Measurements from ENCODE around the gene STT3B.

STT3B gene

GRCh38 chr3:31532587-31533168, at the start of gene STT3B:
TSS of gene STT3B (plus strand) at chr3:31532925. CDS start at chr3:31532999, 74 bp downstream.
- H3K4me1 Mint-ChIP-seq (ENCODE audit: low read depth): peaks cover 12% of the 10 kb centered on the region
- H3K36me3 Mint-ChIP-seq (ENCODE audit: low read depth): peaks cover 18% of the 10 kb centered on the region

GRCh38 chr3:31483776-31484175, 48.9 kb upstream of the STT3B start:
- peaks cover 4% of the 10 kb centered on the region for H3K4me1 Mint-ChIP-seq (ENCODE audit: low read depth)
- H3K9me3 Mint-ChIP-seq: no peaks in the 10 kb centered on the region
- no peaks in the 10 kb centered on the region for H3K27me3 Mint-ChIP-seq
- H3K36me3 Mint-ChIP-seq (ENCODE audit: low read depth): no peaks in the 10 kb centered on the region
- H3K27ac Mint-ChIP-seq: no peak overlapping the region
- no peak overlapping the region for H3K4me3 Mint-ChIP-seq
- intact Hi-C loops (cut with micrococcal nuclease): no loop called here

More at GRCh38 chr3:31532587-31533168, at the start of gene STT3B:
- Mint-ChIP-seq H3K27me3 (no peaks in the 10 kb centered on the region), H3K9me3 (no peaks in the 10 kb centered on the region), H3K27ac (peak within 1 kb of the TSS; percentile 97), H3K4me3 (peak within 1 kb of the TSS; percentile 94)
- intact Hi-C loops (cut with micrococcal nuclease): loop anchor here (5.0 kb wide), 2 partner anchors 305 to 575 kb away; partner anchors contain the start of gene GPD1L

GRCh38 chr3:31485196-31485595, 47.5 kb upstream of the STT3B start:
- Mint-ChIP-seq H3K9me3 (peaks cover 5% of the 10 kb centered on the region), H3K27me3 (no peaks in the 10 kb centered on the region), H3K27ac (no peak overlapping the region), H3K4me1 (ENCODE audit: low read depth) (peaks cover 4% of the 10 kb centered on the region), H3K36me3 (ENCODE audit: low read depth) (no peaks in the 10 kb centered on the region), H3K4me3 (no peak overlapping the region)
- intact Hi-C loops (cut with micrococcal nuclease): no loop called here

- no peak overlapping the region for H3K4me3 Mint-ChIP-seq
- intact Hi-C loops (cut with micrococcal nuclease): no loop called here
- H3K36me3 Mint-ChIP-seq (ENCODE audit: low read depth): no peaks in the 10 kb centered on the region
- H3K4me1 Mint-ChIP-seq (ENCODE audit: low read depth): peaks cover 4% of the 10 kb centered on the region
- H3K27me3 Mint-ChIP-seq: no peaks in the 10 kb centered on the region
- H3K27ac Mint-ChIP-seq: no peak overlapping the region
- H3K9me3 Mint-ChIP-seq: peaks cover 15% of the 10 kb centered on the region
These were observed 45.7 kb upstream of the STT3B start for GRCh38 chr3:31486865-31487533.

- Mint-ChIP-seq H3K36me3 (ENCODE audit: low read depth) (no peaks in the 10 kb centered on the region), H3K4me3 (no peak overlapping the region), H3K27me3 (no peaks in the 10 kb centered on the region), H3K9me3 (peaks cover 24% of the 10 kb centered on the region), H3K4me1 (ENCODE audit: low read depth) (peaks cover 4% of the 10 kb centered on the region), H3K27ac (no peak overlapping the region)
- intact Hi-C loops (cut with micrococcal nuclease): no loop called here
These were observed 44.2 kb upstream of the STT3B start for GRCh38 chr3:31488475-31489017.

GRCh38 chr3:31490502-31490901, 42.2 kb upstream of the STT3B start:
- H3K36me3 Mint-ChIP-seq (ENCODE audit: low read depth): no peaks in the 10 kb centered on the region
- H3K9me3 Mint-ChIP-seq: peaks cover 24% of the 10 kb centered on the region
- no peak overlapping the region for H3K4me3 Mint-ChIP-seq
- intact Hi-C loops (cut with micrococcal nuclease): no loop called here
- H3K27ac Mint-ChIP-seq: no peak overlapping the region
- no peaks in the 10 kb centered on the region for H3K4me1 Mint-ChIP-seq (ENCODE audit: low read depth)
- no peaks in the 10 kb centered on the region for H3K27me3 Mint-ChIP-seq

GRCh38 chr3:31491660-31492059, 41.1 kb upstream of the STT3B start:
- Mint-ChIP-seq H3K9me3 (peaks cover 24% of the 10 kb centered on the region), H3K4me1 (ENCODE audit: low read depth) (peaks cover under 1% of the 10 kb centered on the region), H3K36me3 (ENCODE audit: low read depth) (no peaks in the 10 kb centered on the region), H3K27ac (no peak overlapping the region), H3K27me3 (no peaks in the 10 kb centered on the region), H3K4me3 (no peak overlapping the region)
- intact Hi-C loops (cut with micrococcal nuclease): no loop called here

GRCh38 chr3:31493149-31493548, 39.6 kb upstream of the STT3B start:
- Mint-ChIP-seq H3K4me1 (ENCODE audit: low read depth) (peaks cover 6% of the 10 kb centered on the region), H3K27me3 (no peaks in the 10 kb centered on the region), H3K27ac (no peak overlapping the region), H3K4me3 (no peak overlapping the region), H3K36me3 (ENCODE audit: low read depth) (no peaks in the 10 kb centered on the region), H3K9me3 (peaks cover 24% of the 10 kb centered on the region)
- intact Hi-C loops (cut with micrococcal nuclease): no loop called here

- Mint-ChIP-seq H3K4me3 (no peak overlapping the region), H3K27ac (no peak overlapping the region), H3K9me3 (peaks cover 9% of the 10 kb centered on the region)
These were observed 36.6 kb upstream of the STT3B start for GRCh38 chr3:31495971-31496665.

GRCh38 chr3:31498791-31499190, 33.9 kb upstream of the STT3B start:
- Mint-ChIP-seq H3K4me1 (ENCODE audit: low read depth) (peaks cover 6% of the 10 kb centered on the region), H3K36me3 (ENCODE audit: low read depth) (no peaks in the 10 kb centered on the region), H3K27ac (no peak overlapping the region), H3K4me3 (no peak overlapping the region), H3K9me3 (no peaks in the 10 kb centered on the region), H3K27me3 (no peaks in the 10 kb centered on the region)
- intact Hi-C loops (cut with micrococcal nuclease): no loop called here

More at GRCh38 chr3:31495971-31496665, 36.6 kb upstream of the STT3B start:
- intact Hi-C loops (cut with micrococcal nuclease): no loop called here
- Mint-ChIP-seq H3K27me3 (no peaks in the 10 kb centered on the region), H3K36me3 (ENCODE audit: low read depth) (no peaks in the 10 kb centered on the region), H3K4me1 (ENCODE audit: low read depth) (peaks cover 6% of the 10 kb centered on the region)

GRCh38 chr3:31499281-31499680, 33.4 kb upstream of the STT3B start:
- Mint-ChIP-seq H3K27ac (no peak overlapping the region), H3K4me1 (ENCODE audit: low read depth) (peaks cover 6% of the 10 kb centered on the region), H3K36me3 (ENCODE audit: low read depth) (no peaks in the 10 kb centered on the region), H3K27me3 (no peaks in the 10 kb centered on the region), H3K4me3 (no peak overlapping the region), H3K9me3 (no peaks in the 10 kb centered on the region)
- intact Hi-C loops (cut with micrococcal nuclease): no loop called here

- H3K4me1 Mint-ChIP-seq (ENCODE audit: low read depth): peaks cover 8% of the 10 kb centered on the region
- H3K4me3 Mint-ChIP-seq: no peak overlapping the region
- intact Hi-C loops (cut with micrococcal nuclease): no loop called here
- peaks cover 2% of the 10 kb centered on the region for H3K27me3 Mint-ChIP-seq
- H3K9me3 Mint-ChIP-seq: no peaks in the 10 kb centered on the region
- no peaks in the 10 kb centered on the region for H3K36me3 Mint-ChIP-seq (ENCODE audit: low read depth)
- no peak overlapping the region for H3K27ac Mint-ChIP-seq
These were observed 29.9 kb upstream of the STT3B start for GRCh38 chr3:31502803-31503221.

- H3K27ac Mint-ChIP-seq: no peak overlapping the region
- no peaks in the 10 kb centered on the region for H3K9me3 Mint-ChIP-seq
- no peaks in the 10 kb centered on the region for H3K36me3 Mint-ChIP-seq (ENCODE audit: low read depth)
- H3K4me1 Mint-ChIP-seq (ENCODE audit: low read depth): peaks cover 8% of the 10 kb centered on the region
- no peak overlapping the region for H3K4me3 Mint-ChIP-seq
- intact Hi-C loops (cut with micrococcal nuclease): no loop called here
- peaks cover 2% of the 10 kb centered on the region for H3K27me3 Mint-ChIP-seq
These were observed 29.3 kb upstream of the STT3B start for GRCh38 chr3:31503456-31503855.

GRCh38 chr3:31504230-31504629, 28.5 kb upstream of the STT3B start:
- Mint-ChIP-seq H3K9me3 (no peaks in the 10 kb centered on the region), H3K27ac (no peak overlapping the region), H3K4me3 (no peak overlapping the region), H3K27me3 (peaks cover 2% of the 10 kb centered on the region), H3K36me3 (ENCODE audit: low read depth) (no peaks in the 10 kb centered on the region), H3K4me1 (ENCODE audit: low read depth) (peaks cover 14% of the 10 kb centered on the region)
- intact Hi-C loops (cut with micrococcal nuclease): no loop called here
